Small intestine (tissue), 7 donors: Measurements from ENCODE around the gene TCP11. TPM values are rescaled to one million over a fixed set of nuclear protein-coding genes. Genes with fewer than 3 reads are reported as not detected.

ENCODE experiments used
- DNase-seq, 2 donors: peaks; one replicate each; pipeline versions ENCODE4 v3.0.0 to v3.0.0-alpha.2; 2013
- FAIRE-seq: peaks from 2 replicates; lab custom pipeline; 2012; peaks lifted over from hg19 to GRCh38; lab: Jason Lieb, UNC
- H3K27ac ChIP-seq, 3 donors: one replicate each; pipeline ENCODE4 v1.5.1; 2013; ENCODE audit warnings: low read length in 2 of 3, mild to moderate bottlenecking in 2 of 3, control low read depth in 1 of 3, inconsistent platforms in 1 of 3, low read depth in 1 of 3, moderate library complexity in 1 of 3
- H3K27me3 ChIP-seq, 3 donors: one replicate each; pipeline ENCODE4 v1.6.1; 2013; ENCODE audit warnings: low read length in 3 of 3, inconsistent platforms in 1 of 3; ENCODE audit not compliant: control insufficient read depth in 3 of 3, insufficient read depth in 3 of 3
- H3K36me3 ChIP-seq, 3 donors: one replicate each; pipeline ENCODE4 v1.6.1; 2013; ENCODE audit warnings: low read length in 3 of 3, inconsistent platforms in 1 of 3, low read depth in 1 of 3, mild to moderate bottlenecking in 1 of 3, moderate library complexity in 1 of 3; ENCODE audit not compliant: control insufficient read depth in 3 of 3, insufficient read depth in 2 of 3
- H3K4me1 ChIP-seq, 3 donors: one replicate each; pipeline ENCODE4 v1.6.1; 2013; ENCODE audit warnings: low read length in 2 of 3, inconsistent platforms in 1 of 3, low read depth in 1 of 3, mild to moderate bottlenecking in 1 of 3, moderate library complexity in 1 of 3; ENCODE audit not compliant: control insufficient read depth in 3 of 3, insufficient read depth in 2 of 3
- H3K4me3 ChIP-seq, 3 donors: one replicate each; pipeline ENCODE4 v1.5.1; 2013; ENCODE audit warnings: low read length in 3 of 3, control low read depth in 1 of 3, inconsistent platforms in 1 of 3, low read depth in 1 of 3, mild to moderate bottlenecking in 1 of 3, moderate library complexity in 1 of 3
- H3K9me3 ChIP-seq, 2 donors: one replicate each; pipeline ENCODE4 v1.6.1; 2013; ENCODE audit warnings: low read depth in 1 of 2, low read length in 1 of 2; ENCODE audit not compliant: control insufficient read depth in 2 of 2, insufficient read depth in 1 of 2
- WGBS, 3 donors: extraction: QIAGEN DNeasy Blood & Tissue Kit; methylation state at CpG; one replicate each; pipeline ENCODE4 v1.1.7; 2013; 5-methylcytosine and 5-hydroxymethylcytosine counted together
- polyA plus RNA-seq, 4 donors: library from polyadenylated mRNA; stranded (reverse) in 3 of 4; unstranded in 1 of 4; fragments of 200-250 nt in 3 of 4; fragments of 120-200 nt in 1 of 4; gene quantifications; one replicate each; pipeline versions ENCODE4 v1.2.1 to v1.2.3, GENCODE V29; 2013
- donor health status: healthy with polysubstance abuse.
- donor health status: control.
- donor health status: control.
- donor health status: Bipolar disorder and iron deficiency.
- donor health status: healthy.

TCP11 gene
- polyA plus RNA-seq, 4 donors: 0.03 TPM; not detected in 3

DNA sequence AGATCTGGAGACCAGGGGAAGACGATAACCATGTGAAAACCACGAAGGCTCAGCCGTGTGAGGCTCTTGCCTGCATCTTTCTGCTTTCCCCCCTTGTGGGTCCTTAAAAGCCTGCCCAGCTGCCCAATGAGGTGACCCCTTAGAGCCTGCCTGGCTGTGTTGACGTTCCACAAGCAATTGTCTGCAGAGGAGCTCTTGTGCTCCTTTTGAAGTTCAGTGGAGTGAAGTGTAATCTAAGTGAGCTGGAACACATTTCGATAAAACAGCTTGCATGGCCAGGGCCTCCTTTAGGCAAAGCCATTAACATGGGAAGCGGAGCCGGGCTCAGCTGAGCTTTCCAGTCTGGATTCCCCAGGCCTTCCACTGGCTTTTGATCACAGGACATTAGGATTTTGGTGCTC, 27.3 kb upstream of the TCP11 start:
- H3K4me3 ChIP-seq: no peak overlapping the region
- no peak for DNase-seq
- no peak overlapping the region for H3K27ac ChIP-seq
- no peaks in the 10 kb centered on the region for H3K27me3 ChIP-seq
- 83 to 95% (median 92%) methylated on average over 7 of the region's 7 CpGs for WGBS, 3 donors
- peaks cover 0 to 5% of the 10 kb centered on the region in 2 donors for H3K9me3 ChIP-seq
- H3K36me3 ChIP-seq: no peaks in the 10 kb centered on the region
- H3K4me1 ChIP-seq: peaks cover 0 to 16% (median 0%) of the 10 kb centered on the region in 3 donors
- no peak for FAIRE-seq

DNA sequence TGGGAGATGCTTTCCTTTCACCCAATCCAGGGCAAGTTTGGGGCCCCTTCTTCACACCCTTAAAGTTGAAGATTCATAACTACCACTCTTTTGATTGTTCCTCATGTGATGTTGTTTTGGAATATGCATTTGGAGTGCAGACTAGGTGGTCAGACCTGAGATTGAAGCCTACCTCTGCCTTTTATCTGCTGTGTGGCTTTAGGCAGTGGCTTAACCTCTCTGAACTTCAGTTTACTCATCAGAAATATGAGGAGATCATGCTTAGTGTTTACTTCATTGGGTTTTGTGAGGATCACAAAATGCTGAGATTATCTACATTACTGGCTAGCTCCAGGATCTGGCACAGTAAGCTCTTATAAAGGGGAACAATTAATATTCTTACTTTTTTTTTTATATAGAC, 26.4 kb upstream of the TCP11 start:
- no peak for FAIRE-seq
- Histone ChIP-seq H3K27me3 (peaks cover 0 to 4% (median 0%) of the 10 kb centered on the region in 3 donors), H3K27ac (no peak overlapping the region), H3K9me3 (peaks cover 0 to 8% of the 10 kb centered on the region in 2 donors), H3K4me3 (no peak overlapping the region), H3K4me1 (peaks cover 0 to 16% (median 0%) of the 10 kb centered on the region in 3 donors), H3K36me3 (no peaks in the 10 kb centered on the region)
- no peak for DNase-seq

DNA sequence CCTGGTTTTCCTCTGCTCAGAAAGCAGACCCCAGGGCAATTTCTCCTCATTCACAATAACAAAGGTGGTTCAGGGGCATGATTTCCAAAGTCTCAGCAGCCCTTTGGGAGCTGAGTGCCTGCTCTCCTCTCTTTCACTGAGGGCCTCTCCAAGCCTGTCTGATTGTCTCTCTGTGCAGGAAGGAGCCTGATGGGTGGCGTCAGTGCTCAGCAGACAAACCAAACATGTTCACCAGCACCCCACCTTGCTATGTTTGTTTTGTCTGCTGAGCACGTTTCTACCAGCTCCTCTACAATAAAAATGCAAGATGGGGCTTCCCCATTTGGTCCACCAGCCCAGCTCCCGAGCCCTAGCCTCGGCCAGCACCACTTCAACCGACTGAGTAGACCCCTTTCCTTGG, 25.4 kb upstream of the TCP11 start:
- DNase-seq (peak; percentile 36 to 46), FAIRE-seq (no peak)
- Histone ChIP-seq H3K27ac (peak overlapping the region in 1 of 3 donors; percentile 70), H3K9me3 (peaks cover 0 to 8% of the 10 kb centered on the region in 2 donors), H3K4me3 (no peak overlapping the region), H3K4me1 (peaks cover 0 to 16% (median 0%) of the 10 kb centered on the region in 3 donors), H3K27me3 (peaks cover 0 to 4% (median 0%) of the 10 kb centered on the region in 3 donors), H3K36me3 (no peaks in the 10 kb centered on the region)
- WGBS, 3 donors: 55 to 72% (median 60%) methylated on average over 5 of the region's 5 CpGs

DNA sequence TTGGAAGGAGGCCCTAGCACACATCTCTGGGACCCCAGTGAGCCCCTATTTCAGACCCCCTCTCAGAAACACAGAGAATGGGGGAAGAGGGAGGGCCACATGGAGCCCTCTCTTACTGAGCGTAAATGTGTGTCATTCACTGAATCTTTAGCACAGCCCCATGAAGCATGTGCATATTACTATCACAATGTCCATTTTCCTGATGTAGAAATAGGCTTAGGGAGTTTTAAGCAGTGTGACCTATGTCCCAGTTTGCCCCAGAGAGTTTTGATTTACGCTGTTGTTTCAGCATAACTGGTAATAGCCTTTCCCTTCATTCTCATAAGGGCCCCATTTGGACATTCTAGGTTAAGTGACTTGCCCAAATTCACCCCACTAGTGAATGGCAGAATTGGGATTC, 25.0 kb upstream of the TCP11 start:
- peaks cover 0 to 8% of the 10 kb centered on the region in 2 donors for H3K9me3 ChIP-seq
- WGBS, 3 donors: 64 to 89% (median 83%) methylated on average over 2 of the region's 2 CpGs
- DNase-seq (no peak), FAIRE-seq (no peak)
- peak overlapping the region in 2 of 3 donors; percentile 27 to 70 for H3K27ac ChIP-seq
- peaks cover 0 to 16% (median 0%) of the 10 kb centered on the region in 3 donors for H3K4me1 ChIP-seq
- peaks cover 0 to 4% (median 0%) of the 10 kb centered on the region in 3 donors for H3K27me3 ChIP-seq
- no peaks in the 10 kb centered on the region for H3K36me3 ChIP-seq
- no peak overlapping the region for H3K4me3 ChIP-seq

DNA sequence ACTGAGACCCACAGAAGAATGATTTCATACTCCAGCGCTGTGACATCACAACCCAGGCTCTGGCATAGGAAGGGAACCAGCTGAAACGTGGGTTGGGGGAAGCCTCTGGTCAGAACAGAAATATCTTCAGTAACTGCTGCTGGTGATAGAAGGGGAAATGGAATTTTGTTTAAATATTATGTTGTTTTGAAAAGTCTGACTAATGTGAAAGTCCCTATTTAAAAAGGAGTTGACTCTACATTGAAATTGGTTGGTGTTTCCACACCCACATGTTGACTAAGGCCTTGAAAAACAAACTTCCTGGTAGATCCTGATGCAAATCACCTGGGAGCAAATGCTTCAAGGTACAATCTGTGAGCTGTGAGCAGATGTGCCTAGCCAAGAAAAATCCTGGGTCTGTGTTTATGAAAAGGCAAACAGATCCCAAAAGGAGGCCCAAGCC, 24.5 kb upstream of the TCP11 start:
- Histone ChIP-seq H3K36me3 (no peaks in the 10 kb centered on the region), H3K27me3 (peaks cover 0 to 4% (median 0%) of the 10 kb centered on the region in 3 donors), H3K9me3 (peaks cover 0 to 8% of the 10 kb centered on the region in 2 donors), H3K4me1 (peaks cover 0 to 16% (median 0%) of the 10 kb centered on the region in 3 donors), H3K27ac (peak overlapping the region in 2 of 3 donors; percentile 55 to 70), H3K4me3 (no peak overlapping the region)
- DNase-seq: peak; percentile 50 to 67
- FAIRE-seq: no peak
- 67 to 79% (median 74%) methylated on average over 2 of the region's 2 CpGs for WGBS, 3 donors

DNA sequence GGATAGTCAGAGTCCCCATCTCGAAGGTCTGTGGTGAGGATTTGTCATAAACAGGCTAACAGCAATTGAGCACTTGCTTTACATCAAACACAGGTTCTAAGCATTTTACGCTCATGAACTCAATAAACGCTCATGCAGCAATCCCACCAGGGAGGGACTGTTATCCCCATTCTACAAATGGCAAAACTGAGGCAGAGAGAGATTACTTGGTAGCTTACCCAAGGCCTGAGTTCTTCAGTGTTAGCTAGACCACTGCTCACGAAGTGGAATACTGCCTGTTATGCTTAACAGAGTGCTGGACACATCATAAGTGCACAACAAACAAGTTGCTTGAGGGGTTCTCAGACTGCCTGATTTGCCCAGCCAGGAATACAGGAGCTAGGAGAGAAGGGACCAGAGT, 23.7 kb upstream of the TCP11 start:
- Histone ChIP-seq H3K9me3 (peaks cover 0 to 8% of the 10 kb centered on the region in 2 donors), H3K27me3 (peaks cover 0 to 4% (median 0%) of the 10 kb centered on the region in 3 donors), H3K4me3 (no peak overlapping the region), H3K27ac (no peak overlapping the region), H3K4me1 (peaks cover 0 to 16% (median 0%) of the 10 kb centered on the region in 3 donors), H3K36me3 (no peaks in the 10 kb centered on the region)
- DNase-seq (no peak), FAIRE-seq (no peak)
- 91 to 92% (median 92%) methylated on average over 4 of the region's 4 CpGs for WGBS, 3 donors

DNA sequence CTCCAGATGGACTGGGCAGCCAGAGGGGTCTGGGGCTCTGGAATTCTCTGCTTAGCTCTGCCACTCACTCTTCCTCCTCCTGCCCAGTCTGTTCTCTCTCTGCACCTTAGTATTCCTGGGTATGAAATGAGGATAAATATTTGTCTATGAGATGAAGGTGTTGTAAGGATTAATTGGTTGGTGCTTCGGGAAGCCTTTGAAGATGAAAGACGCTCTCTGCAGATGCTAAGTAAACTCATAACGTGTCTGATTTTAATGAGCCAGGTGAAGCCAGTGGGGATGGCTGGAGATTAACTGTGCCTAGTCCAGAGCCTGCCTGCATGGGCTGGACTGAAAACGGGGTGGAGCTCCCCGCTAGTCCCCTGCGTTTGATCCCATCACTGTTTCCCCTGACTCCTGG, 23.1 kb upstream of the TCP11 start:
- H3K4me3 ChIP-seq: no peak overlapping the region
- DNase-seq: no peak
- 82 to 85% (median 83%) methylated on average over 6 of the region's 6 CpGs for WGBS, 3 donors
- H3K27ac ChIP-seq: no peak overlapping the region
- H3K4me1 ChIP-seq: peaks cover 0 to 16% (median 0%) of the 10 kb centered on the region in 3 donors
- H3K36me3 ChIP-seq: no peaks in the 10 kb centered on the region
- H3K9me3 ChIP-seq: peaks cover 0 to 8% of the 10 kb centered on the region in 2 donors
- FAIRE-seq: no peak
- H3K27me3 ChIP-seq: peaks cover 0 to 4% (median 0%) of the 10 kb centered on the region in 3 donors

DNA sequence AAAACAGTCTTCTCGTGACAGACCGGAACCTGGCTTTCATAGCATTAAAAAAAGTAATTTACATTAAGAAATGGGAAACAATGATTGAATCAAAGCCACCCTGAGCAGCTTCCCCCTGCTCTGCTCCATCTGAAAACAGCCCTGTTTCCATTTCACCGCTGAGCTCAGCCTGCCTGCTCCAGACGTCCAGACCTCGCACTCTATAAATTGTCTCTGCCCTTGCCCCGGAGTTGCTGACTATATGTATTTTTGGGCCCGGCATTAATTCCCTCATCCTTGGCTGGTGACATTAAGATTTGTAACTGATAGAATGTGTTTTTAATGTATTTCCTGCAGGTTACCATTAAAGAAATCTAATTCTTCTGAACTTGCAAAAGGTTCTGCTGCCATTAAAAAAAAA, 22.7 kb upstream of the TCP11 start:
- peaks cover 0 to 4% (median 0%) of the 10 kb centered on the region in 3 donors for H3K27me3 ChIP-seq
- 87 to 97% (median 96%) methylated on average over 7 of the region's 7 CpGs for WGBS, 3 donors
- H3K27ac ChIP-seq: no peak overlapping the region
- no peaks in the 10 kb centered on the region for H3K36me3 ChIP-seq
- H3K4me1 ChIP-seq: peaks cover 0 to 16% (median 0%) of the 10 kb centered on the region in 3 donors
- H3K4me3 ChIP-seq: no peak overlapping the region
- peaks cover 0 to 8% of the 10 kb centered on the region in 2 donors for H3K9me3 ChIP-seq
- no peak for FAIRE-seq
- no peak for DNase-seq
